HG03066 (cell line): ENCODE measurements around the gene TOX3.

Experiments used
- ATAC-seq: cut with Tn5 transposase; IDR thresholded peaks from one replicate; pipeline ENCODE4 v1.9.1; 2021; ENCODE audit warnings: low read depth; ENCODE audit not compliant: unreplicated experiment

Gene TOX3

GRCh38 chr16:52539191-52539590 is 7.8 kb downstream of the TOX3 start:
- no peak for ATAC-seq

DNA sequence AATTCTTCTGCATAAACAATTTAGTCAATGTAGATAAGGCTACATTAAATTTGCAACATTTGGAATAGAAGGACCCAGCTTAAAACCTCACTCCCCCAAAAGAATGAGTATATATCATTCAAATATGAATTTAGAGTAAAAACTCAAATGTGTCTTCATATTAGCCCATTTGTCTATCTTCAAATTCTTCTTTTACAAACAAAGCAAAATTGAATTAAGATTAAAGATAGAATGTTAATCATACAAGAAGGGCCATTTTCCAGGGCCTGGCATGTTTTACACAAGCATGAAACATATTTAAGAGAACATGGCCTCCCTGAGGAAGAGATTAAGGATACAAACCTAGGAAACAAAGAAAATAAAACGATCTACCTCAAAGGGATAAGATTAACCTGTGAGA is 8.4 kb downstream of the TOX3 start:
- ATAC-seq, result no peak

- no peak for ATAC-seq
Observed at GRCh38 chr16:52537516-52537915, 9.4 kb downstream of the TOX3 start.

- no peak for ATAC-seq
Observed at GRCh38 chr16:52535076-52535475, 11.9 kb downstream of the TOX3 start.

DNA sequence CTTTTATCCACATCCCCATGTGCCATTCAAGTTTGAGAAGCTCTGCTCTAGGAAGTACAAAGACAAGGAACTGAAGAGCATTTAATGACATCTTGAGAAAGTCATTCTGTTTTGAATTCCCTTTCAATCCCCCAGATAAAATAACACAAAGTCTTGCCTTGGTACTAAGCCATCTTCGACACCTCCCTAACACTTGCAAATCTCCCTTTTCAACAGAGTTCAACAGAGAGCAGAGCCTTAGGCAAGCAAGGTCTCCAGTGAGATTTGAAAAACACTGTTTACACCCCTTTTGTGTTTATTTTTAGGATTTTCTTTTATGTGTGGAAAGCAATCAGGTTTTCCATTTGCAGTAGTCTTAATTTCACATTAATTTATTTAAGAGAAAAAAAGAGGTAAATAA is 13.6 kb downstream of the TOX3 start:
- ATAC-seq, result no peak

- ATAC-seq, result no peak
Observed at GRCh38 chr16:52532384-52532783, 14.6 kb downstream of the TOX3 start.

GRCh38 chr16:52529226-52529625 is 17.7 kb downstream of the TOX3 start:
- no peak for ATAC-seq

GRCh38 chr16:52528393-52529065 is 18.4 kb downstream of the TOX3 start:
- no peak for ATAC-seq

DNA sequence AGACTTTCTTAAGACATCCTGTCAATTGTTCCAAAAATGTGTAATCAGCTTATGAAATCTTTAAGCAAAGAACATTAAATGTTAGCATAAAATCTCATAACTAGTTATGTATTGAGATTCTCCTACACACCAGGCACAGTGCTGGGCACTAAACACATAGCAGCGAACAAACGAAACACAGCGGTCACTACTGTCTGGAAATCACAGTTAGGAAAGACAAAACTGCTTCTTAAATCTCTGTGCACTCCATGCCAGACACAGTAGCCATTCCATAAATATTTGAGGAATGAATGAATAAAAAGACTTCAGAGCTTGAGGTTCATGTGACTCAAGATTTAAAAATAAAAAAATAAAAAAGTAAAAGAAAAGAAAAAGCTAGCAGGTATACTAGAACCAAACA is 20.1 kb downstream of the TOX3 start:
- no peak for ATAC-seq

DNA sequence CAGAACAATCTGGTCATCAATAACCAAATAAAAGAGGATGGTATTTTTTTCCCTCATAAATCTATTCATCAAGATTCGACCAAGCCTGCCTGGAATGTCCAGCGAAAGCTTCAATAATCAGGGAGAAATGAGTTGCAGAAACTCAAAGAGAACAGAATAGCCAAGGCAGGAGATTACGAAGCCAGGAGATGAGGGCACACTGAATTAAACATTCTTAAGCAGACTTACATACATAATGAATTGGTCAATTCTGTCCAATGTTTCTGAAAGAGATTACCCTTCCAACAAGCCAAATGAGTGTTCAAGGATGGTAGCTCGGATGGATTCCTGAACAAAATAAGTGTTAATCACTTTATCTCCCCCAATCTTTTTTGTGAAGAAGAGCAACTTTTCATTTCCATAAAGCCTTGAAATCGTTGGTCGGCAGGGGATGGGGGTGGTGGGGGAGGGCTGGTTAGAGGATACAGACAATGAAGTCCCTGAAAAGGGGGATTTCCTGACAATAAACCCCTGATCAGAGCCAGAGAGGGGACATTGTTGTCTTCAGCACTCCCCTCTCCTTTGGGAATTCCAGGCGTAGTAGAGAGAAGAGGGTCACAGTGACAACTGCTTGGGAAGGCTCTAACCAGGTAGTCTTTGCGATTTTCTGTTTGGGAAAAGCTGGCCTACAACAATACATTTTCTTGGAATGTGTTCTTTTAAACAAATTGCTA is 20.7 kb downstream of the TOX3 start:
- ATAC-seq, result no peak

DNA sequence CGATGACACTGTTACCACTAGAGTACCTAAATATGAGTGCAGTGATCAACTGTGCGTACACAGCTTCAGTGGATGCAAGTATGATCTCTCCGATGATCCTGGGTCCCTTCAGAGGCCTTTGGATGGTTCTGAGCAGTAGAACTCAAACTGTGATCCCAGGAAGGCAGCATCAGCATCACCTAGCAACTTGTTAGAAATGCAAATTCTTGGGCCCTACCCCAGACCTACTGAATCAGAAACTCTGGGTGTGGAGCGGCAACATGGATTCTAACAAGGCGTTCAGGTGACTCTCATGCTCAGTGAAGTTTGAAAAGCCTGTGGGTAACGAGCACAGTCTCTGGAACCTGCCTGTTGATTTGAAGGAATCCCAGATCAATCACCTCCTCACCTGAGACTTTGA is 25.4 kb downstream of the TOX3 start:
- ATAC-seq, result no peak

- ATAC-seq, result no peak
Observed at GRCh38 chr16:52518884-52519283, 28.1 kb downstream of the TOX3 start.

- ATAC-seq, result no peak
Observed at GRCh38 chr16:52515068-52515671, 31.8 kb downstream of the TOX3 start.

GRCh38 chr16:52512297-52512987 is 34.5 kb downstream of the TOX3 start:
- ATAC-seq, result no peak

DNA sequence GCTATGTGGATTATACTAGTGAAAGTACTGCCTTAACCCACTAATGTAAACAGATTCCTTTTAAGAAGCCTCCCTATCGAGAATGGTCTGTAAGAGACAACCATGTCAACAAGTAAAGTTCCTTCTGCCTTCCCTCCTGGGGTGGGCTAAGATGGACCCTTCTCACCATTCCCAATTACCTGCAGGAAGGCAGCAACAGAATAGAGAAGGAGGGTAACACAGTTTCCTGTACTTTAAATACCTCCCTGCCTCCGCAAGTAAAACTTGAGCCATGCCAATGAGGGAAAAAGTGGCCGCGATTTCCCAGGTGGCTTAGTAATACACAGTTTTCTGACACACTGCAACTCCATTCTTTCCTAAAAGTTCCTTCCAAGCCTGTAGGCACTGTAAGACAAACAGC is 45.2 kb downstream of the TOX3 start:
- no peak for ATAC-seq

DNA sequence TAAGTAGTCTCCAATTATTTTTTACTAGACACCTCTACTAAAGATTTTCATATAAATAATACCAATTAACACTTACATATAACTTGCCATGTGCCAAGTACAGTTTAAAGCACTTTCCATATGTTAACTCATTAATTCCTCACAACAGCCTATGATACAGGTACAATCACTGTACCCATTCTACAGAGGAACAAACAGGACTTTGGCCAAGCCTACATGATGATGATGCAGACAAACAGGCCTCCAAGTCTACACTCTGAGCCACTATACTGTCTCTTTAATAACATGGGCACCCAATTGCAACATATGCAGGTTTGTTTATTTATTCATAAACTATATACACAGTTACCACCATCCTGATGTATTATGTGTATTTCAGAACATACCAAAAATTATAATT is 46.0 kb downstream of the TOX3 start:
- ATAC-seq, result no peak

DNA sequence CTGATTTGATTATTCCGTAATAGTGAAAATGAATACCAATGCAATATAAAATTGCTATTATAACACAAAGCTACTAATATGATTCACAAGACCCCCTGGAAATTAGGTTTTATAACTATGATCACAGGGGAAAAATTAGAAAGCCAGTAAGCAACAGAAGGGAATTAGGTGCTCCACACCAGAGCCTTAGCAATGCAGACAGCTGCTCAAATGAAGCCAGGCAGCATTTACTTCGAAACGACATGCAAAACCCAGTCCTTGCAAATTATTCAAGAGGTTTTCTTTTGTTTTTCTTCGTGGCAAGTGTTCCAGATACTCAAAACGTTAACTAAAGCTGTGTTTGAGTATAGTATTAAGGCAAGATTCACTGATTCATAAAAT is 47.9 kb downstream of the TOX3 start:
- no peak for ATAC-seq

DNA sequence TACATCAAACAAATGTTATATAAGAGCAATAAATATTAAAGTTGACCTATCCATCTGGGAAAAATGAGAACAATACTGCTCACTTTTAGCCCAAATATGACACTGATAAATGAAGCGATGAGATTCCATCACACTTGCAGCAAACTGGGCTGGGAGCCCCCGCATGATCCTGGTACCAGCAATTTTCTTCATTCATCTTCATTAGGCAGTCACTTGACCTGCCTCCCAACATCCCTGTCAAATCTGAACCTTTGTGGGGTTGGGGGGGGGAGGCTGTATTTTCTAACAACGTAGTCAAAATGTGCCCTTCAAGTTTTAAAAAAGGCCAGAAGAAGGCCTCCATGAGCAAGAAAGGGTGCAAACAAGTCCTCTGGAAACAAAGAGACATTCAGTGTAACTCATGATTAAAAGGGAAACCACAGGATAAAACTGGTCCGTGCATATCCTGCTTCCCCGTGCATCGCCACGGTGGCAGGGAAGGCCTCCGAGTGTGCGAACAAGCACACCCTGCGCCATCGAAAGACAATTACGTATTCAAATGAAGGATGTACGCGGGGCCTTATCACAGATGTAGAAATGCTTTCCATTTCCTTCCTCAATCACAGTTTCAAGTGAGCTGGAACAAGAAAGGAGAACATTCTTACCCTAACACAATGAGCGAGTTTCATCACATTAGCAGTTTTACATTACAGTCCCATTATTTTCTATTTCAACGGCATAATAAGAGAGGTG is 48.4 kb downstream of the TOX3 start:
- no peak for ATAC-seq

DNA sequence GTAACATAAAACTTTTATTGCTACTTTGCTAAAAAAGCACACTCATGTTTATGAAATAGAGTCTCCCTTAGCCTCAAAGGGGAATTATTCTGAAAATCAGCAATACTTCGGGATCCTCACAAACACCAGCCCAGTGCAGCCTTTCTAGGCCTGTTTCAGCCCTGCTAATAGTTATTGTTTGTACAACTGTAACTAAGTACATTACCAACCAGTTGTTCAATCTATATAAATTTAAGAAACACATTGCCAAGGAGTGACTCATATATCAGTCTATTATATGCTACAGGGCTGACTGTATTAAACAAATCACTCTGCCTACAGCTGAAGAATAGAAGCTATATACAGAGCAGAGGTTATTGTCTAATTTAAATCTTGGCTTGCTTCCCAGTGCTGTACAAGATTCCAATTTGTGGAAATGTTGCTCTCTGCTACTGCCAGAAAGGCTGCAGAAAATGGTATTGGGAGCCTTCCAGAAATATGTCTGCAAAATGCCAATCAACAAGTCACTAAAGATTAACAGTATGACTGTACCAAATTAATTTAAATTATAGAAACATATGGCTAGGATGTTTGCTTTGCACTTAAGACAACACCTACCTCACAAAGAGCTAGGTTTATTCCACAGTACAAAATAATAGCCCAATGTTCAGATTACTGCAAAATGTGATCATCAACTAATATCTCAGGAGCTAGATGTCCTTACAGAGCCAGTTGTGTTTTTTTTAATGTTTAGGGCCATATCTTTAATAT is 49.7 kb downstream of the TOX3 start:
- no peak for ATAC-seq
